GM19025 (cell line): ENCODE data around the gene DNM3.
"Not testable (repeated sequence)": the region's sequence is repeated elsewhere in the genome, so short reads cannot be mapped to it uniquely, and the experiment has no call there.

ENCODE experiments used
- ATAC-seq: cut with Tn5 transposase; IDR thresholded peaks from one replicate; pipeline ENCODE4 v1.9.1; 2021; ENCODE audit warnings: mild to moderate bottlenecking, low read depth, moderate library complexity; ENCODE audit not compliant: unreplicated experiment

DNM3 gene

DNA sequence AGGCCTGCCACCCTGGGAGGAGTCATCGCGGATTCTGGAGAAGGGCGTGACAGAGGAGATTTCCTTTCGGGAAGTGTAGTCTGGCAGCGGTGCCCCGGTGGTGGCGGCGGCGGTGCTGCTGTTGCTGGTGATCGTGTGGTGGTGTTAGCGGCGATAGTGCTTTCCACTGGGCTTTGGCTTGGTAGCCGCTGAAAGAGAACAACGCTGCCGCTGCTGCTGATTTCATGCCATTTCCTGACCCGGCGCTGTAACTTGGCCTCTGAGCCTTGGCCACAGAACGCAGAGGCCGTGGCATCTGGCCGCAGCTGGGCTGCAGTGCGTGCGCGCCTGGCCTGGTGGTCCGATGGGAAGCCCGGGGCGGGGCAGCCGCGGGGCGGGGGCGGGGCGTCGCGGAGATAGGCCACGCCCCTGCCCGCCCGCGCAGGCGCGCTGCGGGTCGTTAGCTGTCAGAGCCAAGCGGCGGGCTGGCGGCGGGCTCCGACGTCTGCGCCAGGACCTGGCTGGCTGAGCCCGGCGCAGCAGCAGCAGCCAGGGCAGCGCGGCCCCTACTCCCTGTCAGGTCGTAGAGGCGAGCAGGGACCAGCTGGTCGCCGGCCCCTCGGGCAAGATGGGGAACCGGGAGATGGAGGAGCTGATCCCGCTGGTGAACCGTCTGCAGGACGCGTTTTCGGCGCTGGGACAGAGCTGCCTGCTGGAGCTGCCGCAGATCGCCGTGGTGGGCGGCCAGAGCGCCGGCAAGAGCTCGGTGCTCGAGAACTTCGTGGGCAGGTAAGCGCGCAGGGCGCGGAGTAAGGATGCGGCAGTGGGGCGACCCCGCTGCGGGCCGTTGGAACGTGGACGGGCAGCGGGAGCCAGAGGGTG, at the start of gene DNM3:
TSS of gene DNM3 (plus strand) at position 449 of the 861 bp plus-strand sequence. CDS start at position 608, 159 bp downstream.
- peak; percentile 79 for ATAC-seq

DNA sequence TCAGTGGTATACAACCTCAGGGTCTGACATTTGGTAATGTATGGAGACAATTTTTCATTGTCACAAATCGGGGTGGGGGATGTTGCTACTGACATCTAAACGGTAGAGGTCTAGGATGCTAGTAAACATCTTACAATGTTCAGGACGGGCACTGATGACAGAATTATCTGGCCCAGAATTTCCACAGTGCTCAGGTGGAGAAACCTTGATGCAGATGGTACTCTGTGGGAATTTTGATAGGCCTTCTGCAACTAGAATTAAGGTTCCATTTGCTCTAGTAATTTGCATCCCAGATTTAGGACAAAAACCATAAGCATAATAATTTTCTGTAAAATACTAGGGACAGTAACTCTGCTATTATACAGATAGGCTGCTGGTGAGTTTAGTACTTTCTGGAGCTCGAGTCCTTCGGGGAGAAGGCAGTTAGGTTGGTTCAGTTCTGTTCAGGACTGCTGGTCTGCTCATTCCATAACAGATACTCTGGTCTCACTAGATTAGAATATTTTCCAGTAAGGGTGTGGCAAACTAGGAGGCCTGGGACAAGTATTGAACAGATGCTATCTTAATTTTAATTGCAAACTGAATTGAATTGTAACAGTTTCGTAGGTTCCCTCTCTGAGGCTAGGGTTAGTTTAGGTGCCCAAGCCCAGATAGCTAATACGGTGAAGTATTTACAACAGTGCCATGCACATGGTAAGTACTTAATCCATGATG, 48.5 kb upstream of the DNM3 start:
- ATAC-seq: no peak

DNA sequence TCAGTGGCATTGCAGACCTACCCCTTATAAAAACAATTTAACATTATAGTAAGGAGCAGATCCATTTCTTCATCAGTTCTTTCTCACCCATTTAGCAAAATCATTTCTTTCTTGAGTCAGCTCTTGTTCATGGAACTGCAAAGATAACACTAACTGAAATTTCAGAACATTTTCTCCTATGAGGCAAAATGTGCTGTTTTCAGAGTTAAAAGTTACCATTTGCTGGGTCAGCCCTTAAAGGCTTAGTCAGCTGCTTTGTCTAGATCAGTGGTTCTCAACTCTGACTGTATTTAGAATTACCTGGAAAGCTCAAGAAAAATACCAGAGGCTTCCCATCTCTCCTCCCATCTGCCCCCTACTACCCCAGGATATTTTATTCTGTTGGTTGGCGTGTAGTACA, 47.7 kb upstream of the DNM3 start:
- ATAC-seq: no peak

DNA sequence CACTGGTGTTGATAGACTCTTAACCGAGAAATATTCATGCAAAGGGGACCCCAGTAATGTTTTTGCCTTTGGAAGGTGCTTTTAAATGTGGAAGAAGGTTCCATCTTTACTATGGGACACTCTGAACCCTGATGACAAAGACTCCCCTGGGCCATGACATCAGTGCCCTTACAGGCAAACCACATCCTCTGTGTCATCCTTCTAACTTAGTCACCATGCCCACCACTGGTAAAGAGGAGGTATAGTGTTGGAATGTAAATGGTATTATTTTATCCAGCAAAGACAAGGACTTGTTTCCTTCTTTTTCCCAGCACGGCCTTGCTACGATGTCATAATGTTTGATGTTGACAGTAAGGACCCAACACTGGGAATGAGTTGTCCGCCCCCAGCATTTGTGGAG, 47.2 kb upstream of the DNM3 start:
- ATAC-seq: no peak

DNA sequence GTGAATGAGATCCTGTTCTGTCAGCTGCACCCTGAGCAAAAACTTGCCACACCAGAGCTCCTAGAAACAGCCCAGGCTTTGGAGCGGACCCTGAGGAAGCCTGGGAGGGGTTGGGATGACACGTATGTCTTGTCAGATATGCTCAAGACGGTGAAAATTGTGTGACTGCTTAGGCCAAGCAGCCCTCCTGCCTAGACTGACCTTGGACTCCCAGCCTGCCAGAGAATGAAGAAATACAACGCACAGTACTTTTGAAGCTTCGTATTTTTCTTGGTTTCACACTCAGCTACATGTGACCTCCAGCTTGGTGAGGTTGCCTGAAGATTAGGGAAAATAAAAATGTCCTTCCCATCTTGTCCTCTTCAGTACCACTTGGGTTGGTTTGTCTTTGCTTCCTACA, 44.7 kb upstream of the DNM3 start:
- no peak for ATAC-seq

DNA sequence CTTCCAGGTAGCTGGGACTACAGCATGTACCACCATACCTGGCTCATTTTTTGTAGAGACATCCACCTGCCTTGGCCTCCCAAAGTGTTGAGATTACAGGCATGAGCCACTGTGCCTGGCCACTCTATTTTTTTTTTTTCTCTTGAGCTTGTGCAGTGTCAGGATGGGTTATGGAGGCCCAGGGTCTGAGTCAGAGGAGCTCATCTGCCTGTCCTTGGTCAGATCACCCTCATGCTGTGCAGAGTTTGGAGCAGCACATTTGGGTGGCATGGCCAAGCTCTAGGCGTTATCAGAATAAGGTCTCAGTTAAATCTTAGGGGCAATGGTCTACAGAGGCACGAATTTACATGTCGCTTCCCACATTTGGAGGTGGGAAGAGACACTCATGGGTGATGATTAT, 43.0 kb upstream of the DNM3 start:
- no peak for ATAC-seq

DNA sequence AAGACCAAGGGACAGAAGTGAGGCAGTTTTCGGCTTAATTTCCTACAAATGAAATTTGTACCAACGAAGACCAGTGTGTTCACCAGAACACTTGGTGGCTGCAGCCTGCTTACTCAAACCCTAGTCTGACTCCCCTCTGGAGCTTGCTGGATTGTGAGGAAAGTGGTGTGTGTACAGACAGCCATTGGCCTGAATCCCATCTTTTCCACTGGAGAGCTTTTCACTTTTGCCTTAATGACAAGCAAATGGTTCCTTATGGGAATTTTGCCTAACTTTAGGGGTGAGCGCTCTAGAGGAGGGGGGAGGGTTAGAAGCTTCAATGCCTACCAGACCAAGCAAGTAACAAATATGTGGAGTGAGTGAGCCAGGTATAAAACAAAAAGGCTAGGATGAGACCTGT, 42.5 kb upstream of the DNM3 start:
- no peak for ATAC-seq

DNA sequence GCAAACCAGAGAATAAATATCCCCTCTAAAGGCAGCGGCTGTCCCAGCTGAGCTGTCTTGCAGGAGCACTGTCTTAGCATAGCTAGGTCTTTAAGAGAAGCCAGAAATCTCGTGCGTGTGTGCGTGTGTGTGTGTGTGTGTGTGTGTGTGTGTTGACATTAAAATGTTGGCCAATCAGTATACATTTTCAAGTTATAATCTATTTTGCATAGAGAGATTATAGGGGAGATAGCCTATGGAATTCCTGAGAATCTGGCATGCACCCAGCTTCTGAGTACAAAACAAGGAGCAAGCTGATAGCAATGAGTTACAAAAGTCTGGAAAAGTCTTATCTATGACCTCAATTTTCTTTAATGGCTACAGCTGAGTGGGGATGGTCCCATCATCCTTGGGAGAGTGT, 42.1 kb upstream of the DNM3 start:
- no peak for ATAC-seq

DNA sequence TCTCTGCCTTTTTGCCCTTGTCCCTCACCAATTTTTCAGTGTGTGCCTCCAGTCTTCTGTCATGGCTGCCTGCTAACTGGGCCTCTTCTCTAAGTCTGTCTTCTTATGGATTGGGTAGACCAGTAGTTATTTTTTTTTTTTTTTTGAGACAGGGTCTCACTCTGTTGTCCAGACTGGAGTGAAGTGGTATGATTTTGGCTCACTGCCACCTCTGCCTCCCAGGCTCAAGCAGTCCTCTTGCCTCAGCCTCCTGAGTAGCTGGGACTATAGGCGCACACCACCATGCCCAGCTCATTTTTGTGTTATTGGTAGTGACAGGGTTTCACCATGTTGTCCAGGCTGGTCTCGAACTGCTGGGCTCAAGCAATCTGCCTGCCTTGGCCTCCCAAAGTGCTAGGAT, 41.6 kb upstream of the DNM3 start:
- ATAC-seq: not testable (repeated sequence)

DNA sequence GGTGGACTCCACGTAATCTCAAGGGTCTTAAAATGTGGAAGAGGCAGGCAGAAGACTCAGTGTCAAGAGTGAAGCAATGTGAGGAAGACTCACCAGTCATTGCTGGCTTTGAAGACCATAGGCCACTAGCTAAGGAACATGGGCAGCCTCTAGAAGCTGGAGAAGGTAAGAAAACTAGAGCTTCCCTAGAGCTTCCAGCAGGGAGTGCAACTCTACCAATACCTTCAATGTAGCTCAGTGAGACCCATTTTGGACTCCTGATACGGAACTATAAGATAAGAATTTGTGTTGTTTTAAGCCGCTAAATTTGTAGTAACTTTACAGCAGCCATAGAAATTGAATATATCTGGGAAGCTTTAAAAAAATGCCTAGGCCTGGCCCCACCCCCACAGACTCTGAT, 41.0 kb upstream of the DNM3 start:
- ATAC-seq: no peak

DNA sequence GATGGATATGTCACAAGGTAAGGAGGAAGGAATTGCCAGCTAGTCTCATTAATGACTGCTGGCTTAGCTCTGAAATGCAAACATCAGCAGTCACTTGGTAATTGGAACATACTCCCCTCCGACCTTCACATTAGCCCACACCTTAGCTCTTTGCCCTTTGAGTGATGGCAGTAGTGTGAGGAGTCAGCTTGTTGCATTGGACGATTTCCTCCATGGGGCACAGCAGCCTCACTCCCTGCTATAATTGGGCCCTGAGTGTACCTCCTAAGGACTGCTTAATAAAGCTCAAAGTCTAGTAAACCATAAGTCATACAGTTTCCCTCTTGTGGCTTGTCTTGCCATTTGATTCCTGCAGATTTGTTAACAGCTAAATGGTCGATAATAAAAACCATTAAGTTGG, 40.4 kb upstream of the DNM3 start:
- no peak for ATAC-seq

DNA sequence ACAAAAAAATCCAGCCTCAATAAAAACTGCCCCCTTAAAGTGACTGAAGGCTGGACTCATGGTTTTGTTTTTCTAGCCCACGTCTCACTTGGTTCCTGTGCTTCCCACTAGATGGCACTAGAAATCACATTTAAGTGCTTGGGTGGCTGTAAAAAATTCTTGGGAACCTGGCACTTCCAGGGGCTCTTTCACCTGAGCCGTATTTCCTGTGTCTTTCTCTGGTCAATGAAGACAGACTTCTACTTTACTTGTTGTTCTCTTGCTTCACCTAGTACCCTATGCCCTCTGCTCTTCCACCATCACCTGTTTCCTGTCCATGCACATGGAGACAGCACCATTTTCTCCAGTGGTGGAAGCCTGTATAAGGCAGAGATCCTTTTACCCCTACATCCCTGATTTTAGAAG, 39.8 kb upstream of the DNM3 start:
- ATAC-seq: no peak

DNA sequence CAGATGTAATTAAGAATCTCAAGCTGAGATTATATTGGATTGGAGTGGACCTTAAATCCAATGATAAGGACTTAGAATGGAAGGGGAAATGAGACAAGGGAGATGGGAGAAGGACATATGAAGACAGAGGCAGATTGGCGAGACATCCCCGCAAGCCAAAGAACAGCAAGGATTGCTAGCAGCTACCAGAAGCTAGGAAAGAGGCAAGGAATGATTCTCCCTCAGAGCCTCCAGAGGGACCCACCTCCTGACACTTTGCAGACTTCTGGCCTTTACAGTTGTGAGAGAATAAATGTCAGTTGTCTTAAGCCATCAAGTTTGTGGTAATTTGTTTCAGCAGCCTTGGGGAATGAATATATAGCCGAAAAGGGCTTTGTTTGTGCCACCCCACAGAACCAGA, 39.1 kb upstream of the DNM3 start:
- ATAC-seq: no peak

DNA sequence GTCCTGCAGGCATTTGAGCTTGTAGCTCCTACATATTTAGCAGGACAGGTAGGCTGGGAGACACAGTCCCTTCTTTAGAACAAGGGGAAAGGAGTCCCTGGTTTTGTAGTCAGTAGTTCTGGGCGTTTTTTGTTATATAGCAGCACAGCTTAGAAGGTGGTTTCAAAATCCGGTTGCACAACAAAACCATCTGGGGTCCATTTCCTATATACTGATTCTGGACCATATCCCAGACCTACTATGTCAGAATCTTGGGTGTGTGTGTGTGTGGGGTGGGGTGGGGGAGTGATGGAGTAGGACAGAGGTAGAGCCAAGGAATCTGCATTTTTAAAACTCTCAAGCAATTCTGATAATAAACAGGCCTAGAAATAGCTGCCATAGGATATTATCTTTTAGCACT, 38.3 kb upstream of the DNM3 start:
- no peak for ATAC-seq

DNA sequence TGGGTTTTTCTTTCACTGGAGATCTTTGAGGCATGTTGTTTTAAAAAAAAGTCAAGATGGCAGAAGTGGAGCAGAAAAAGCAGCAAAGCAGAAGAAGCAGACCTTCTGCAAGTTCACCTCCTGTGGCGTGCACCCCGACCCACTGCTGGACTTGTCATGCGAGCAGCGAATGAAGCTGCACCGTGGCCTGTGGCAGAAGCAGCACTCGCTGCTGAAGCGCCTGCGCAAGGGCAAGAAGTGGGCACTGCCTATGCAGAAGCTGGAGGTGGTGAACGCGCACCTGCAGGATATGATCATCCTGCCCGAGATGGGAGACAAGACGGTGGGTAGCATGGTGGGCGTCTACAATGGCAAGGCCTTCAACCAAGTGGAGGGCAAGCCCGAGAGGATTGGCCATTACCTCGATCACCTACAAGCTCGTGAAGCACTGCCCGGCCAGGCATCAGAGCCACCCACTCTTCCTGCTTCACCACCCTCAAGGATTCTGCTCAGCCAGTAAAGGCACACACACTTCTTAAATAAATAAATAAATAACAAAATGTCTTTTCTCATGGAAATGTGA, 37.8 kb upstream of the DNM3 start:
- ATAC-seq: no peak

DNA sequence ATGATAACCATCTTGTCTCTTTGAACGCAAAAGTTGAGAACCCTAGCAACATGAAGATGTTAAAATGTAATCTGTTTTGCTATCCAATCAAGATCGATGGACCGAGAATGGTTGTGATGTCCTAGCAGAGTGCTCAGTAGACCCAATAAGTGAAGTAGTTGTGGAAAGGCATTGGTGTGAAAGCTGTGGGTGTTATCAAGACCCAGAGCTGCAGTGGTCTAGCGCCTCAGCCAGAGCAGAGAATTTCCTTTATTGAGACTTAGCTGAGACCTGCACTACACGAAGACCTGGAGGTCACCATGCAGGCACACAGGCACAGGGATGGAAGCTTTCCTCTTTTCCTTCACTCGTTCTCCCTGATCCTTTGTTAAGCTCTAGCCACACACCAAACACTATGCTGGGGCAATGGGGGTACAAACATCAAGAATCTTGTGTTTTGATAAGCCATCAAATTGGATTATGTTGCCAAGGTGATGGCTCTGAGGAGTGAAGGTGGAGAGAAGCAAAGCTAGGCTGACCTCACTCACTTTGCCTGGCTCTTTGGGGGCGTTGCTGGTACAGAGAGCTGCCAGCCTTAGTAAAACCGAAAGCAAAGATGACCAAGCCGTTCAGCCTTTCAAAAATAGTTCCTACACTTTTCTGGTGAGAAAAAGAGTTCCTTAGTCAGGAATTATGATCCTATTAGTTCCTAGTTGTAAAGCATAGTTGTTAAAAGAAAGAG, 35.7 kb upstream of the DNM3 start:
- ATAC-seq: peak; percentile 77

DNA sequence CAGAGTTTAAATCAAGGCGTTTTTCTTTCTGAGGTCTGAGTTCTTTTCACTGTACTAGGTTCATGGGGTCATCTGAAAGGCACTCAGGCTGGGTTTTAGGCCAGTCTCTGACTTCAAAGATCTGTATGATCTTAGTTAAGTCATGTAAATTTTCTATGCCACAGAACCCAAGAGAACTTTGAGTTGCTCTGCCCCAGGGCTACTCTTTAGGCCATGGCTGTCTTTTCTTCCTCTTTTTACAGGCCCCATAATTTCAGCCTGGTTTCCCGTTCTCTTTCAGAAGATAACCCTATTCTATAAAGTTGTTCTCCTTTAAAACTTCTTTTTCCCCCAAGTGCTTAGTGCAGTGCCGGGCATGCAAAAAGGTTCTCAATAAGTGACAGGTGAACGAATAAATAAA, 33.7 kb upstream of the DNM3 start:
- ATAC-seq: no peak

DNA sequence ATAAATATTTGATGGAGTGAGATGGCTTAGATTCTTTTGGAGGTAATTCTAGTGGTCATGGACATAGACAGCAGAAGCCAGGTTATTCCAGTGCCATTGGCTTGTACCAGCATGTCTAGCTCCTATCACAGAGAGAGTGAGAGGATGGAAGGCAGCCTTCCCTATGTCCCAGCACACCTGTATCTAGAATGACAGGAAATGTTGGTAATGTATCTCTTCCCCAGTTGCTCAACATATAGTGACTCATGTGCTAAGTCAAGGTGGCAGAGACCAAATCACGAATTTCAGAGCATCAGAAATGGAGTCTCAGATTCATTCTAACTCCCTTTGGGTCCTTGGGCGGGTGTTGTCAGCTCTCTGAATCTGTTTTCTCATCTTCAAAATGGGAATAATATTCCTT, 31.5 kb upstream of the DNM3 start:
- no peak for ATAC-seq

DNA sequence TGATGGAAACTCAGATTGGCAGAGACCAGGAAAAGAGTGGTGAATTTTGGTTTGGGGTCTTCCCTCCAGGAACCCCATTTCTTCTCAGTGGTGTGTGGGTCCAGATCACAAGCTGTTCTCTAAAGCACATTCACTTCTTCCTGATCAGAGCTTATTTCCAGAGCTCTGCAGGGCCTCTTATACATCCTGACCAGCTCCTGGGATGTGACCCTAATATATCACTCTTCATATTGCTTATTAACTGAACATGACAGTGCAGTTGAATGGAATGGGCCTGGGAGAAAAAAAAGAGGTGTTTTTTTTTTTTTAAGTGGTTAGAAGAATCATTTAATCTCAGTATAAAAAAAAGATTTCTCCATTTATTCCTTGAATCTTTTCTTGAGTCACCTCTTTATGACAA, 29.6 kb upstream of the DNM3 start:
- ATAC-seq: no peak

DNA sequence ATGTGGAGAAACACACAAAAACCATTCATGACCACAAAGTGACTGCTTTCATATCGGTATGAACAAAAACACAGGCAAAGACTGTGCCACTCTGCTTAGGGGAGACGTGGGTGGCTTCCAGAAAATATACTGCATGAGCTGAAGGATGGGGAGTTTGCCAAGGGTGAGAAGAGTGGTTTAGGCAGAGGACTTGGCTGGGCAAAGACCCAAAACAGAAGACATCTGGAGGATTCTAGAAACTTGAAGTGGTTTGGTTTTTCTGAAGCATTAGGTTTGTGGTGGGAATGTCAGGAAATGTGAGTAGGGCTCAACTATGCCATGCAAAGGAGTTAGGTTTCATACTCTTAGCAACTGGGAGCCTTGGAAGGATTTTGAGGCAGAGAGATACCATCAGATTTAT, 26.6 kb upstream of the DNM3 start:
- ATAC-seq: no peak

DNA sequence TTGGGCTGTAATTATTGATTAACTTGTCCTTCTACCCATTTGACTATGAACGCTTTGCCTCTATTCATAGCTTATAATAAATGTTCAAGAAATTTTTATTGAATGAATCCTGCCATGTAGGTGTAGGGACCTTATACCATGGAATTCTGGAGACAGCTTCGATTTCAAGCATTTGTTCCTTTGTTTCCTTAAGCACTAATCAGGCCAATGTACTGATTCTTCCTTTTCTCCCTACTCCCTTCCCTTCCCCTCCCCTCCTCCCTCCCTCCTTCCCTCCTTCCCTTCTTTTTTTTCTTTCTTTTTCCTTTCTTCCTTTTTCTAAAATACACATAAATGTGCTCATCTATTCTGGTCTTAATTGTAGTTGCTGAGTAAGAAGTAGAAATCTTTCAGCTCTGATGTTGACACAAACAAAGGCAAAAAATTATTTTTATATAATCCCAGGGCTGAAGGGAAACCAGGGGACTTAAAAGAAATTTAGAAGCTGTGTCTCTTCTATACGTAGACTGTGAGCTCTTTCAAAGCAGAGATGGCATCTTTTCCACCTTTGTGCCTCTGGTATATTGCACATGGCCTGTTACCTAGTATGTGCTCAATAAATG, 24.9 kb upstream of the DNM3 start:
- ATAC-seq: no peak
